H1 (cell line): Measurements from ENCODE around the gene PA2G4. TPM values are rescaled to one million over a fixed set of nuclear protein-coding genes. Genes with fewer than 3 reads are reported as not detected.

ENCODE experiments used
- CTCF ChIA-PET: fragments of 300-600 bp; sonication (Branson Sonifier 250); formaldehyde crosslinking; loops from one replicate; lab custom pipeline; 2021; ENCODE audit not compliant: partially characterized antibody; lab: Charles Lee
- POLR2A ChIA-PET: fragments of 300-600 bp; sonication (Branson Sonifier 250); formaldehyde crosslinking; loops from one replicate; lab custom pipeline; 2021; ENCODE audit warnings: inconsistent platforms; ENCODE audit not compliant: partially characterized antibody; lab: Charles Lee
- DNase-seq, 2 experiments: peaks; one replicate each; pipeline versions ENCODE4 v3.0.0 to v3.0.0-alpha.2; 2010 to 2022; ENCODE audit warnings: low spot score in 2 of 2, low read depth in 1 of 2, mixed read lengths in 1 of 2
- FAIRE-seq: peaks from 2 replicates; lab custom pipeline; 2011; peaks lifted over from hg19 to GRCh38; lab: Jason Lieb, UNC
- H2AFZ ChIP-seq: 2 replicates; pipeline ENCODE4 v1.8.1; 2012; ENCODE audit warnings: low read length, inconsistent platforms
- H2AK5ac ChIP-seq: 2 replicates; pipeline ENCODE4 v1.6.1; 2013; ENCODE audit warnings: low read depth, low read length
- H2BK120ac ChIP-seq: replicated peaks from 2 replicates; pipeline ENCODE3; 2013; ENCODE audit warnings: low read depth, low read length, inconsistent platforms
- H2BK12ac ChIP-seq: 2 replicates; pipeline ENCODE4 v1.6.1; 2013; ENCODE audit warnings: low read depth, low read length
- H2BK15ac ChIP-seq: 2 replicates; pipeline ENCODE4 v1.6.1; 2013; ENCODE audit warnings: low read length
- H2BK20ac ChIP-seq: 2 replicates; pipeline ENCODE4 v1.6.1; 2013; ENCODE audit warnings: low read length
- H2BK5ac ChIP-seq: 2 replicates; pipeline ENCODE4 v1.6.1; 2013; ENCODE audit warnings: low read depth, low read length
- H3K14ac ChIP-seq: 2 replicates; pipeline ENCODE4 v1.6.1; 2013; ENCODE audit warnings: inconsistent platforms; ENCODE audit not compliant: insufficient read length
- H3K18ac ChIP-seq: 2 replicates; pipeline ENCODE4 v1.6.1; 2013; ENCODE audit warnings: low read length; ENCODE audit errors: extremely low read depth
- H3K23ac ChIP-seq: 2 replicates; pipeline ENCODE4 v1.6.1; 2013; ENCODE audit warnings: inconsistent platforms; ENCODE audit not compliant: insufficient read length
- H3K23me2 ChIP-seq: 2 replicates; pipeline ENCODE4 v1.6.1; 2013; ENCODE audit warnings: low read depth, low read length
- H3K27ac ChIP-seq: 2 replicates; pipeline ENCODE4 v1.6.1; 2011; ENCODE audit warnings: low read depth, low read length, inconsistent platforms
- H3K27me3 ChIP-seq, 4 experiments: replicated peaks in 1 of 4; 1 replicate in 1 of 4; 2 replicates in 3 of 4; pipeline versions ENCODE4 v1.6.1 to v1.8.1; 2011 to 2013; ENCODE audit warnings: low read length in 3 of 4, mild to moderate bottlenecking in 3 of 4, inconsistent platforms in 2 of 4, mixed read lengths in 2 of 4, moderate library complexity in 1 of 4; ENCODE audit not compliant: control insufficient read depth in 3 of 4, insufficient read depth in 3 of 4; ENCODE audit errors: extremely low read depth in 1 of 4
- H3K36me3 ChIP-seq, 4 experiments: 2 replicates each; pipeline versions ENCODE4 v1.6.1 to v1.8.1; 2011 to 2013; ENCODE audit warnings: mild to moderate bottlenecking in 4 of 4, low read length in 3 of 4, moderate library complexity in 2 of 4, control low read depth in 1 of 4, inconsistent platforms in 1 of 4; ENCODE audit not compliant: insufficient read depth in 4 of 4, control insufficient read depth in 2 of 4
- H3K4ac ChIP-seq: replicated peaks from 2 replicates; pipeline ENCODE3; 2013; ENCODE audit warnings: low read length, low read depth, mixed read lengths, inconsistent platforms; ENCODE audit not compliant: insufficient read length
- H3K4me1 ChIP-seq, 4 experiments: replicated peaks in 1 of 4; 1 replicate in 1 of 4; 2 replicates in 3 of 4; pipeline versions ENCODE4 v1.6.1 to v1.8.1; 2011 to 2013; ENCODE audit warnings: low read length in 3 of 4, inconsistent platforms in 2 of 4, mixed read lengths in 1 of 4; ENCODE audit not compliant: insufficient read depth in 4 of 4, control insufficient read depth in 3 of 4
- H3K4me2 ChIP-seq, 2 experiments: 2 replicates each; pipeline versions ENCODE4 v1.6.1 to v1.8.1; 2011 to 2013; ENCODE audit warnings: low read depth in 2 of 2, low read length in 2 of 2, control low read depth in 1 of 2, inconsistent platforms in 1 of 2, mild to moderate bottlenecking in 1 of 2; ENCODE audit not compliant: insufficient read depth in 1 of 2
- H3K4me3 ChIP-seq, 4 experiments: fragments of 200-600, 300-600 bp in 1 of 4; sonication (generic), shearing (Covaris generic), sonication (Bioruptor Twin) in 1 of 4; 2 replicates each; pipeline versions ENCODE4 v1.5.1 to v1.8.1; 2011 to 2016; ENCODE audit warnings: low read length in 4 of 4, low read depth in 3 of 4, control low read depth in 2 of 4, inconsistent platforms in 2 of 4, mild to moderate bottlenecking in 2 of 4, mixed read lengths in 1 of 4, moderate library complexity in 1 of 4; ENCODE audit not compliant: insufficient read depth in 2 of 4; ENCODE audit errors: extremely low read depth in 1 of 4
- H3K56ac ChIP-seq: replicated peaks from 2 replicates; pipeline ENCODE3; 2013; ENCODE audit warnings: low read depth, mild to moderate bottlenecking, mixed read lengths, low read length, inconsistent platforms; ENCODE audit not compliant: insufficient read length
- H3K79me1 ChIP-seq: 2 replicates; pipeline ENCODE4 v1.6.1; 2013; ENCODE audit warnings: low read depth, low read length, control low read depth
- H3K79me2 ChIP-seq, 2 experiments: 2 replicates each; pipeline versions ENCODE4 v1.6.1 to v1.8.1; 2012 to 2013; ENCODE audit warnings: low read length in 2 of 2, mild to moderate bottlenecking in 2 of 2, inconsistent platforms in 1 of 2; ENCODE audit not compliant: insufficient read depth in 2 of 2, control insufficient read depth in 1 of 2
- H3K9ac ChIP-seq, 4 experiments: replicated peaks in 1 of 4; 1 replicate in 1 of 4; 2 replicates in 3 of 4; pipeline versions ENCODE4 v1.6.1 to v1.8.1; 2011 to 2013; ENCODE audit warnings: low read depth in 3 of 4, low read length in 3 of 4, control low read depth in 2 of 4, mild to moderate bottlenecking in 2 of 4, moderate library complexity in 2 of 4, inconsistent platforms in 1 of 4; ENCODE audit errors: extremely low read depth in 1 of 4
- H3K9me3 ChIP-seq, 2 experiments: 2 replicates each; pipeline versions ENCODE4 v1.6.1 to v1.8.1; 2012 to 2013; ENCODE audit warnings: mild to moderate bottlenecking in 2 of 2, moderate library complexity in 2 of 2, control low read depth in 1 of 2, inconsistent platforms in 1 of 2, low read depth in 1 of 2, low read length in 1 of 2, mixed read lengths in 1 of 2; ENCODE audit not compliant: insufficient read depth in 2 of 2
- H4K20me1 ChIP-seq, 2 experiments: replicated peaks in 1 of 2; 2 replicates each; pipeline versions ENCODE3 to v1.8.1; 2011 to 2013; ENCODE audit warnings: inconsistent platforms in 2 of 2, low read length in 2 of 2, mild to moderate bottlenecking in 1 of 2; ENCODE audit not compliant: insufficient read depth in 2 of 2, control insufficient read depth in 1 of 2
- H4K5ac ChIP-seq: 2 replicates; pipeline ENCODE4 v1.6.1; 2013; ENCODE audit warnings: low read length, low read depth, mixed read lengths, inconsistent platforms; ENCODE audit not compliant: insufficient read length
- H4K8ac ChIP-seq: 2 replicates; pipeline ENCODE4 v1.8.0; 2013; ENCODE audit warnings: mild to moderate bottlenecking, moderate library complexity, low read length, inconsistent platforms; ENCODE audit not compliant: insufficient read depth; ENCODE audit errors: extremely low read depth
- H4K91ac ChIP-seq: replicated peaks from 2 replicates; pipeline ENCODE3; 2013; ENCODE audit warnings: low read length, mixed read lengths, inconsistent platforms; ENCODE audit not compliant: insufficient read length
- CREB1 ChIP-seq: IDR thresholded peaks from 2 replicates; pipeline ENCODE4 v1.6.1; 2012; ENCODE audit warnings: inconsistent platforms
- GTF2F1 ChIP-seq: IDR thresholded peaks from 2 replicates; pipeline ENCODE4 v1.6.1; 2012; ENCODE audit warnings: low read depth, low read length, improper control_type of control experiment, borderline replicate concordance
- HDAC2 ChIP-seq, 2 experiments: fragments of 300-600 bp in 1 of 2; sonication (generic) in 1 of 2; IDR thresholded peaks; 2 replicates each; pipeline ENCODE4 v1.6.1; 2011 to 2012; ENCODE audit warnings: low read depth in 2 of 2, low read length in 2 of 2, mild to moderate bottlenecking in 2 of 2, moderate library complexity in 2 of 2, borderline replicate concordance in 1 of 2, inconsistent platforms in 1 of 2
- HDAC6 ChIP-seq: IDR thresholded peaks from one replicate; pipeline ENCODE4 v1.7.1; 2012; ENCODE audit warnings: low read depth, mild to moderate bottlenecking, inconsistent platforms, low read length, moderate library complexity
- KDM4A ChIP-seq: IDR thresholded peaks from one replicate; pipeline ENCODE4 v1.7.1; 2012; ENCODE audit warnings: low read depth, mild to moderate bottlenecking, moderate library complexity, low read length, inconsistent platforms; ENCODE audit not compliant: severe bottlenecking
- RAD21 ChIP-seq, 2 experiments: IDR thresholded peaks in 1 of 2; conservative IDR thresholded peaks in 1 of 2; 2 replicates each; pipeline ENCODE4 v1.6.1; 2011; ENCODE audit warnings: low read depth in 2 of 2, low read length in 2 of 2, improper control_type of control experiment in 1 of 2, inconsistent platforms in 1 of 2, mild to moderate bottlenecking in 1 of 2, moderate library complexity in 1 of 2
- RBBP5 ChIP-seq: IDR thresholded peaks from 2 replicates; pipeline ENCODE4 v1.7.1; 2012; ENCODE audit warnings: low read depth, mild to moderate bottlenecking, inconsistent platforms, low read length, moderate library complexity, borderline replicate concordance
- TAF1 ChIP-seq: IDR thresholded peaks from 2 replicates; pipeline ENCODE4 v1.6.1; 2011; ENCODE audit warnings: mild to moderate bottlenecking, low read depth, low read length
- YY1 ChIP-seq: IDR thresholded peaks from 2 replicates; pipeline ENCODE4 v1.6.1; 2011; ENCODE audit warnings: low read depth, mild to moderate bottlenecking, low read length
- ZNF274 ChIP-seq: IDR thresholded peaks from 2 replicates; pipeline ENCODE4 v1.7.0; 2012; ENCODE audit warnings: low read length, borderline replicate concordance; ENCODE audit errors: extremely low read depth
- WGBS, 2 experiments: shearing (Covaris generic) in 1 of 2; methylation state at CpG; one replicate each; pipeline versions ENCODE4 v1.1.6 to v1.1.7; 2013 to 2015; ENCODE audit warnings: low lambda C conversion rate in 2 of 2, mixed read lengths in 2 of 2, inconsistent platforms in 1 of 2, low coverage in 1 of 2, missing lambda C conversion rate in 1 of 2; ENCODE audit not compliant: insufficient replicate concordance in 2 of 2, insufficient coverage in 1 of 2, insufficient read length in 1 of 2; ENCODE audit errors: extremely low coverage in 1 of 2, missing lambda C conversion rate in 1 of 2; 5-methylcytosine and 5-hydroxymethylcytosine counted together
- polyA plus RNA-seq, 7 experiments: library from polyadenylated mRNA; depleted of rRNA in 3 of 7; stranded (reverse) in 5 of 7; unstranded in 2 of 7; fragments of >200 nt in 5 of 7; fragments of 200-250 nt in 2 of 7; gene quantifications; 1 replicate in 5 of 7; 2 replicates in 1 of 7; 4 replicates in 1 of 7; pipeline versions ENCODE4 v1.2.1 to v1.2.3, GENCODE V29; 2011 to 2013; ENCODE audit warnings: missing spikeins in 2 of 7, mixed read lengths in 2 of 7
- total RNA-seq: library from RNA; stranded (reverse); fragmentation: NEBNext Ultra II Directional; extraction: Animal tissue kit (Norgen Biotek cat#: 25700); gene quantifications from 2 replicates; pipeline ENCODE4 v1.2.1, GENCODE V29; 2021

Gene PA2G4
- total and polyA plus RNA-seq, 2 of the 8 experiments (the other 6 are each of a cell fraction or from before 2014, with no cell fraction given): 159 to 242 TPM

- H2AK5ac ChIP-seq: no peak overlapping the region
- peaks cover 7% of the 10 kb centered on the region; the same call in 1 of the 2 replicates for H3K23me2 ChIP-seq
- H2BK15ac ChIP-seq: peak overlapping the region; percentile 100
- POLR2A ChIA-PET: interaction anchor here (0.6 to 8.9 kb wide), 32 partner anchors 13 to 355 kb away, joined by 3 to 112 read pairs (median 4); partner anchors contain the start of genes ESYT1, IKZF4, MYL6 and PA2G4
- peak overlapping the region; percentile 98 for H2BK5ac ChIP-seq
- peak overlapping the region; percentile 74 to 89 (median 80) for H3K4me3 ChIP-seq
- peaks cover 0 to 2% (median 0%) of the 10 kb centered on the region in 4 experiments; a peak in 4 of 8 replicates for H3K36me3 ChIP-seq
- 4% methylated on average over 50 of the region's 50 CpGs; no CpG with 5 or more reads in 1 of the 2 experiments for WGBS, 2 experiments
- 0 out of 2 replicates have a peak overlapping the region, but pooled peaks have one; percentile 61 for H2BK20ac ChIP-seq
- peaks cover 3 to 17% (median 11%) of the 10 kb centered on the region in 4 experiments for H3K4me1 ChIP-seq
- H4K91ac ChIP-seq: peak overlapping the region; percentile 98
- H3K79me2 ChIP-seq: peaks cover 0 to 27% of the 10 kb centered on the region in 2 experiments; a peak in 2 of 4 replicates
- H3K27me3 ChIP-seq: no peaks in the 10 kb centered on the region
- H3K18ac ChIP-seq: peak overlapping the region; percentile 100
- H3K56ac ChIP-seq: peak overlapping the region; percentile 97
- no peak overlapping the region for H3K4ac ChIP-seq
- no peak overlapping the region for H3K14ac ChIP-seq
- FAIRE-seq (no peak), DNase-seq (peak; percentile 82 to 98)
- peak overlapping the region; percentile 62 to 97 for H3K4me2 ChIP-seq
- peak overlapping the region; percentile 100 for H2BK12ac ChIP-seq
- H2AFZ ChIP-seq: peak overlapping the region; percentile 99
- peak overlapping the region; percentile 100 for H4K5ac ChIP-seq
- no peak overlapping the region for H3K23ac ChIP-seq
- H4K20me1 ChIP-seq: peaks cover 2 to 10% of the 10 kb centered on the region in 2 experiments
- H3K79me1 ChIP-seq: peaks cover 6% of the 10 kb centered on the region; the same call in 1 of the 2 replicates
- peak overlapping the region; percentile 96 for H2BK120ac ChIP-seq
- no peaks in the 10 kb centered on the region; a peak in 1 of 4 replicates for H3K9me3 ChIP-seq
- CTCF ChIA-PET: interaction anchor here (0.6 to 5.1 kb wide), 21 partner anchors 11 to 362 kb away, joined by 3 to 31 read pairs (median 5); partner anchors contain the start of genes ORMDL2, PA2G4, RNF41 and SARNP
- peak overlapping the region; percentile 92 for H3K27ac ChIP-seq
- H3K9ac ChIP-seq: peak overlapping the region; percentile 79 to 95 (median 86)
- H4K8ac ChIP-seq: peak overlapping the region; percentile 99
- TF ChIP-seq HDAC6 (no peak), CREB1 (0 out of 2 replicates have a peak, but pooled peaks have one; percentile 35), GTF2F1 (no peak), RBBP5 (peak; percentile 73; the same call in 1 of the 2 replicates), HDAC2 (IDR thresholded peaks at IDR 0.05; ENCODE audit: borderline replicate concordance in 1 of 2, low read depth in 2 of 2, low read length in 2 of 2) (0 out of 4 replicates have a peak, but pooled peaks have one; percentile 4 to 16), YY1 (no peak), ZNF274 (no peak), KDM4A (peak; percentile 33), TAF1 (peak; percentile 90), RAD21 (IDR thresholded peaks at IDR 0.05 in 1 of 2, conservative IDR thresholded peaks at IDR 0.05 in 1 of 2; ENCODE audit: low read depth in 2 of 2, low read length in 2 of 2) (peak; percentile 35 to 51; a peak in 3 of 4 replicates)
Measured at GRCh38 chr12:56078931-56079722, 25.2 kb upstream of the PA2G4 start.
